ENCODE measurements around the gene SAMD10. TPM values are rescaled to one million over a fixed set of nuclear protein-coding genes. Genes with fewer than 3 reads are reported as not detected.
"Not testable (repeated sequence)": the region's sequence is repeated elsewhere in the genome, so short reads cannot be mapped to it uniquely, and the experiment has no call there.

SAMD10 gene
- total RNA-seq, 1 donor from 2014 or later: 5.7 TPM

DNA sequence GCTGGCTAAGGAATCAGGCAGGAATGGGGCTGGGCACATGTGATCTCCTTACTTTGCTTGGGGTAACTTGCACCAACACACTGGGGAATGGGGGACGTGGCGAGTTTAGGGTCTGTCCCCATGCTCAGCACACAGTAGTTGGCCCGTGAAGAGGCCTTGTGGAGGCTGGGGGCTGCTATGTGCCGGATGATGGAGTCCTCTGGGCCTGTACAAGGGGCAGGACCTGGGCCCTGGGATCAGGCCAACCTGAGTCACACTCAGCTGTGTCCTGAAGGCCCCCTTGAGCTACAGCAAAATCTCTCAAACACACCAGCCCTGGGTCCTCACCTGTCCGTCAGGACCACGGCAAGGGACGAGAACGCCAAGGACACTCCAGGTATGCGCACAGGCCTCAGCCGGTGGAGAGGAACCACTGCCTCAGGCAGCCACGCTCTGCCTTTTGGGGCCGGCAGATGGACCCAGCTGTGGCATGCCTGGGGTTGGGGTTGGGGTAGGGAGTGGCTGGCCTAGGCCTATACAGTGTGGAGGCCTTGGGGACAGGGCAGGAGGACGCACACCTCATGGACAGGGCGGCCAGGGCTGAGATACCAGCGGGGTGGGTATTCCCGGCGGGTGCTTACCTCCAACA lies 34.3 kb downstream of the SAMD10 start:
- FAIRE-seq (no peak), DNase-seq (ENCODE audit: low spot score in 2 of 2) (no peak)

- FAIRE-seq: no peak
Observed at GRCh38 chr20:63944078-63944941, 35.1 kb downstream of the SAMD10 start.

DNA sequence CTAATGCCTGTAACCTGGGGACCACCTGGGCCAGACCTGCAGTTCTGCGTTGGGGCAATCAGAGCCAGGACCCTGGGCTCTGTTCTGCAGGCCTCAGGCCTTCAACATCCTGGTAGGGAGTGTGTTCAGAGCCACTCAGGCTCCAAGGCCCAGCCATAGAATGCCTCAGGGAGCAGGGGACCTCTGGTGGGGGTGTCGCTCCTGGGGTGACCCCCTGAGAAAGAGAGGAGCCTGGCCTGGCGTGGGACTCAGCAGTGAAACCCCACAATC lies 35.7 kb downstream of the SAMD10 start:
- FAIRE-seq: no peak
- no peak for DNase-seq (ENCODE audit: low spot score in 2 of 2)

More at GRCh38 chr20:63944078-63944941, 35.1 kb downstream of the SAMD10 start:
- DNase-seq (ENCODE audit: low spot score in 2 of 2): no peak

GRCh38 chr20:63942969-63943807 lies 36.3 kb downstream of the SAMD10 start:
- FAIRE-seq (no peak), DNase-seq (ENCODE audit: low spot score in 2 of 2) (no peak)

GRCh38 chr20:63942250-63942951 lies 37.0 kb downstream of the SAMD10 start:
- DNase-seq (ENCODE audit: low spot score in 2 of 2) (no peak), FAIRE-seq (no peak)

DNA sequence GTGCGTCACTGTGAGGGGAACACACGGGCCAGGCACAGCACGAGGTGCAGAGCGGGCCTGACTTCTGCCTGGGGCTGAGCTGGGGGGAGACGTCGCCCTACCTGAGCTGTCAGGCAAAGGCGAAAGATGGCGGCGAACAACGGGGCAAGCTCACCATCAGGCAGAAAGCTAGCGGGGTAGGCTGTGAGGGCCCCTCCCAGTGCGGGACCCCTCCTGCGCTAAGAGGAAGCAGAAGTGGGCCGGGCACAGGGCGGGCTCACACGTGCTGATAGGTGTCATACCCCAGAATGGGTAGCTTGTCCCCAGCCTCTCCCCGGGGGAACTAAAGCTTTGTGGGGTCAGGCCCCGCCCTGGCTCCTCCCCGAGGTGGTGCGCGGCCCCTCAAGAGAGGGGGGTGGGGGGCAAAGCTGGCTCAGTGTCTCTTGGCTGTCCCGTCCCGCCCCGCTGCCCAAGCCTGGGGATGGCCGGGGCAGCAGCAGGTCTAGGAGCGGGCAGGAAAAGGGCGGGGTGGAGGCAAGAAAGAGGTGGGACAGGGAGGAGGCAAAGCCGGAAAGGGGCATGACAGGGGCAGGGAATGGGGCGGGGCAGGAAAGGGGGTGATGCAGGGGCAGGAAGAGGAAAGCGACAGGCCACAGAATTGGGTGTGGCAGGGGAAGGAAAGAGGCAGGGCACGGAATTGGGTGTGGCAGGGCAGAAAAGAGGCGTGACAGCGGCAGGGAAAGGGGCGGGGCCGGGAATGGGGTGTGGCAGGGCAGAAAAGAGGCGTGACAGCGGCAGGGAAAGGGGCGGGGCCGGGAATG lies 38.0 kb downstream of the SAMD10 start:
- FAIRE-seq: no peak
- no peak for DNase-seq (ENCODE audit: low spot score in 2 of 2)

DNA sequence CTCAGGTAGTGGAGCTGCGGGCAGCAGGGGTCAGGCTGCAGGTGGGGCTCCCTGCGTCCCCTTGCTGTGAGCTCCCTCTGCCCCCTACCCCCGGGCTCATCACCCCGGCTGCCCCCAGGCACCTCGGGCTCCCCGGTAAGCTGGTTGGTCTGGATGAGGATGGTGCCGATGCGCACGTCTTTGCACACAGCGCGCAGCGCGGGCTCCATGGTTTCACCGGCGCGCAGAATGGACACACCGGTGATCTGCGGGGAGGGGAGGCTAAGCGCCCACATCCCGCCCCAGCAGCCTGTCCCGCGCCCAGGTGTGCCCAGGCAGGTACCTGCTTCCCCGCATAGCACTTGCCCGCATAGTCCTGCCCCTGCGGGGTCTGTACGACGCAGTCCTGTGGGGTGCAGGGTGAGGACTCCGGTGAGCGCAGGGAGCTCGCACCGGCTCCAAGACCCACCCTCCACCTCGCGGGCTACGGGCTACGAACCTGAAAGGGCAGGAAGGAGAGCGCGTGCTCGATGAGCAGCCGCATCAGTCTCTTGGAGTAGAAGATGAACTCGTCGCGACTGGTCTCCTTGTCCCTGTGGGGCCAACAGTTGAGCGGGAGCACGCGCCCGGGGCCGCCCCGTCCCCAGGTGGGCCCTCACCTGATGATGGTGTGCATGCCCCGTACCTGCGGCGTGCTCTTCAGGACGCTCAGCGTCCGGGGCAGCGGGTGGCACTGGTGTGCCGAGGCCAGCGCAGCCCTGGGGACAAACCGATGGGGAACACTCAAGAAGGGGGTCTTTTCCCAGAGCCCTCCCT lies 38.8 kb downstream of the SAMD10 start:
- no peak for FAIRE-seq
- no peak for DNase-seq (ENCODE audit: low spot score in 2 of 2)

DNA sequence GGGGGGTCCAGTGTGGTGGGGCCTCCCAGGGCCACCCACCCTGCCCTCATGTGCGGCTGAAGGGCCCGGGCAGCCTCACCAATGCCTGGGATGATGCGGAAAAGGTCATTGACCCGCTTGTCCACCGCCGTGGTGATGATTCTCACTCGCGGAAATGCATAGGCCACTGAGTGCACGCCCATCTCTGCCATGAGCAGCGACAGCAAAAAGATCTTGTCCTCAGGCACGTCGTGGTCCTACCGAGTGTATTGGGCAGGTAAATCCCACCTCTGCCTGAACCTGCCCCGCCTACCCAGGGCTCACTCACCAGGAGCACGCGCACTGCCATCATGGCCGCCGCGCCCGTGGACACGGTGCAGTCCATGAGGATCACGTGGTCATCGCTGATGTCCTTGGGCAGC lies 39.4 kb downstream of the SAMD10 start:
- no peak for DNase-seq (ENCODE audit: low spot score in 2 of 2)
- FAIRE-seq: no peak

DNA sequence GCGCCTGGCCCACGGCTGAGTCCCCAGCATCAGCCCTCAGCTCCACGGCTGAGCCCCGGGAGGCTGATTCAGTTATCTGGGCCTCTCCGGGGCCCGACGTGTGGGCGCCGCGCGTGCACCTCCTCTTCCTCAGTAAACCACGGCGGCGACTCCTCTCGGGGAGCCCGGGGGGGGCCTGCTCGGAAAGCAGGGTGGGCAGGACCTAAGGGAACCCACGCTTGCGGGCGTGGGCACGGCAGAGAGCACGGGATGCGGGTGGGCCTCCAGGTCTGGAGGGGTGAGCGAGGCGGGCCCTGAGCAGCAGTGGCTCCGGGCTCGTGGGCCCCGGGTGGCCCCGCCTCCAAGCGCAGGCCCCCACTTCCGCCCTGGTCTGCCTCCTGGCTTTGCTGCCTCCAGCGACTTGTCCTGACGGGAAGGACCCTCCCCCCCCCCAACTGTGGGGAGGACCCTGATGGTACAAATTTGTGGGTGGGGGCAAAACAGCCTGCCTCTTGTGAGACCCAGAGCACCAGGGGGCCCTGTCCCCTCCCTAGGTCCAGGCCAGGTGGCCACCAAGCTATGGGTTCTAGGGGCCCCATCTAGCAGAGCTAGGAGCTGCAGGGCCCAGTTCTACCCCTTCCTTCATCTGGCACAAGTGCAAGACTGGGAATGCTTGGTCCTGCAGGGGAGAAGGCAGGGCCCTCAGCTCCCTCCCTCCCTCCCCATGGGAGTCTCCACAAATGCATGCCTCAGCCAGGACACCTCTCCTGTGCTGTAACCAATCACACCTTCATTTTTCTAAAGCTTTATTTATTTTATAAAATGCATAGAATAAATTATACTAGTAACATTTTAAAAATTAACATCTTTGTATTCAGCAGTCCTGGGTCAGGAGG lies 40.1 kb downstream of the SAMD10 start:
- FAIRE-seq: no peak
- no peak for DNase-seq (ENCODE audit: low spot score in 2 of 2)

GRCh38 chr20:63937596-63937995 lies 41.8 kb downstream of the SAMD10 start:
- FAIRE-seq (no peak), DNase-seq (ENCODE audit: low spot score in 2 of 2) (no peak)

DNA sequence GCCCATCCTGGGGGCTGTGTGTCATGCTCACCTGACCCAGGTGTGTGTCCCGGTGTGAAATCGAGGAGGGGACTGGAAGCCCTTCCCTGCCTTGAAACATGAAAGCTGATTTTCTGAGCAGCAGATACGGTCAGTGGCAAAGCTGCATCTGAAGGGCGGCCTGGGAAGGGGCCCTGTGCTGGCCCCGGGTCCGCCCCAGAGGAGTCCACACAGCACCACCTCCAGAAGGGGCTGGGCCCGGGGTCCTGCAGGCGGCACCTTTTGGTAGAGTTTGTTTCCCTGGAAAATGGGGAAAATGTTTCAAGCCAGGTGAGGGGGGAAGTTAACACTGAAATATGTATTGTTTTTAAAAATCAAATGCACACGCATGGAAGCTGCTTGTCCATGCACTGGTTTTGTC lies 44.0 kb downstream of the SAMD10 start:
- FAIRE-seq: no peak
- no peak for DNase-seq (ENCODE audit: low spot score in 2 of 2)

GRCh38 chr20:63934271-63935068 lies 45.0 kb downstream of the SAMD10 start:
- no peak for DNase-seq (ENCODE audit: low spot score in 2 of 2)

DNA sequence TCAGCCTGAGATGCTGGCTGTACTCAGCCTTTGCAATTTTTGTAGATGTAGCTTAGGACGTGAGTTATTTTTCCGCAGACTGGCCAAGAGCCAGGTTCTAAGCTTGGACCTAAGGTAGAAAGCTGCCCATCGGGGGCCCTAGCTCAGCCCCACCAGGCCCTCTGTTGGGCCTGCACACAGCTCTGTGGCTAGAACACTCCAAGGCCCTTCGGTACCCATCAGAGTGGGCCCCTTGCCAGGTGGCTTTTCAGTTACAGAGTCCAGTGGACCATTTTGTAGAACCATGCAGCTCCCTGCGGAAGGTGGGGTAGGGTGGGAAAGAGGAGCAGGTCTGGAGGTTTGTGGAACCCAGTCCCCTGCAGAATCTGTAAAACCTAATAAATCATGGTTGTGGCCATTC lies 45.8 kb downstream of the SAMD10 start:
- no peak for FAIRE-seq
- no peak for DNase-seq (ENCODE audit: low spot score in 2 of 2)

More at GRCh38 chr20:63934271-63935068, 45.0 kb downstream of the SAMD10 start:
- FAIRE-seq: no peak

DNA sequence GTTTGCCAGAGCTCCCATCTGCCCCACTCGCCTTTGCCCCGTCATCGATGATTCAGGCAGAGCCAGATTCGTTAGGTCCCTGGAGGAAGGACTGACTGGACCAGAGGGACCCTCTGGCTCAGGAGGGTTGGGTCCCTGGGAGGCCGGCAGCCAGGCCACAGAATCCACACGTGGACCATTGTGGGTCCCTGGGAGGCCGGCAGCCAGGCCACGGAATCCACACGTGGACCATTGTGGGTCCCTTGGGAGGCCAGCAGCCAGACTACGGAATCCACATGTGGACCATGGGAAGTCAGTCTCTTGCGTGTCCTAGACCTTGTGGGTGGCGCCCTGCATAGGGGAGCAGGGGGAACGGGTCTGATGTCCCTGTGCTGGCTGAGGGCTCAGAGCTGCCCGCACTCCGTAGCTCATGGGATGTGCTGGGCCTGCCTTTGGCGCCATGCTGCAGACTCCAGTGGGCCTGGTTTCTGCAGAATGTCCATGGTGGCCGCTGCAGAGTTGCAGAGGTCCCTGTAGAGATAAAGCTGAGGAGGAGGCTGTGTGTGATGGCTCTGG lies 46.8 kb downstream of the SAMD10 start:
- DNase-seq (ENCODE audit: low spot score in 2 of 2): no peak
- no peak for FAIRE-seq

DNA sequence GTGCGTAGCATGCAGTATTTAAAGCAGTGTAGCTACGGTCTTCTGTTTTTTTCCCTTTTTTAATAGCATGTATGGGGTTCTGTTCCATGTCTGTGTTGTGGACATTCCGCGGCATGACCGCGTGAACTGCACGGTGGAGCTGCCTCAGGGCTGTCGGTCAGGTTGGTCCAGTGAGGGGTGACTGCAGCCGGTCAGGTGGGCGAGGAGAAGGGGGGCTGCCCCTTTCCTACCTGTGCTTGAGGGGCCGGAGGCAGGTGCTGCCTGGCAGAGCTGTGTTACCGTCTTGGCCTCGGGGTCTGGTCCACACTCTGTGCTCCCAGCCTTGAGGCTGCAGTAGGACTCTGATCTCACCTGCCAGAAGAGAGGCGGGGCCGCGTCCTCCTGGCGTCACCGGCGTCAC lies 47.7 kb downstream of the SAMD10 start:
- no peak for DNase-seq (ENCODE audit: low spot score in 2 of 2)
- FAIRE-seq: no peak

DNA sequence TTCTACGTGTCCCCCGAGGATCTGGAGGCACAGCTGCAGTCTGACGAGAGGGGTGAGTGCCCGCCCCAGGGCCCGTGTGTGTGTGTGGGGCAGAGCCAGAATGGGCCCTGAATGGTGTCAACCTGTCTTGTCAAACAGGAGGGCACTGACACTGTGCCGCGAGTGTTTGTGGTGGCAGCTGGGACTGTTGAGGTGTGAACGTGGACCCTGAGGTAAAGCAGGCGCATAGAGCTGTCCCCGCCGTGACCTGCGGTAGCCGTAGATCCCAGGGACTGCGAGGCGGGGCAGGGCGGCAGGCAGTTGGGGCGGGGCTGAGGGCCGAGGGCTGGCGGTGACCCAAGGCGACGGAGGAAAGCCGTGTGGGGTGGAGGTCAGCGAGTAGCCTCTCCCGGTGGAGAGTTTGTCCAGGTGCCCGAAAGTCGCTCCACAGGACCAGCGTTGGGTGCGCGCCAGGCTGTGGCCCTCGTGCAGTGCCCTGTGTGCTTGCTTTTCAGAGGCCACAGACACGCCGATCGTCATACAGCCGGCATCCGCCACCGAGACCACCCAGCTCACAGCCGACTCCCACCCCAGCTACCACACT lies 48.4 kb downstream of the SAMD10 start:
- DNase-seq (ENCODE audit: low spot score in 2 of 2) (no peak), FAIRE-seq (no peak)

GRCh38 chr20:63929473-63929883 lies 50.0 kb downstream of the SAMD10 start:
- not testable (repeated sequence) for DNase-seq (ENCODE audit: low spot score in 2 of 2); FAIRE-seq
